NCI-H1694 treated with DMSO at 0.1 percent for 48 hours (cell line): Measurements from ENCODE around the gene HMGCS2.

ENCODE experiments used
- DNase-seq: peaks from one replicate; lab custom pipeline; 2025; lab: John Stamatoyannopoulos, UW

HMGCS2 gene

GRCh38 chr1:119701659-119702058 lies 67.0 kb downstream of the HMGCS2 start:
- DNase-seq = no peak

GRCh38 chr1:119700326-119700725 lies 68.4 kb downstream of the HMGCS2 start:
- no peak for DNase-seq
